ENCODE measurements around the gene SLC6A4. TPM values are rescaled to one million over a fixed set of nuclear protein-coding genes. Genes with fewer than 3 reads are reported as not detected.

The SLC6A4 gene
- total and polyA plus RNA-seq, 2 experiments from 2014 or later = 0.06 to 0.14 TPM

GRCh38 chr17:30244853-30245385 lies 9.4 kb upstream of the SLC6A4 start:
- Mint-ChIP-seq H3K9me3 (peaks cover 5% of the 10 kb centered on the region), H3K36me3 (ENCODE audit: low read depth) (peaks cover 17% of the 10 kb centered on the region), H3K27ac (no peak overlapping the region), H3K27me3 (ENCODE audit: insufficient read depth, low read depth, poor library complexity) (peaks cover 5% of the 10 kb centered on the region), H3K4me3 (no peak overlapping the region), H3K4me1 (no peaks in the 10 kb centered on the region)
- Histone ChIP-seq H3K4me3 (no peak overlapping the region), H3K79me2 (replicated peaks; ENCODE audit: insufficient read depth) (no peaks in the 10 kb centered on the region), H3K4me1 (ENCODE audit: insufficient read depth) (no peaks in the 10 kb centered on the region), H3K4me2 (no peak overlapping the region), H2AFZ (no peak overlapping the region), H3K9me2 (ENCODE audit: insufficient read depth) (no peaks in the 10 kb centered on the region), H3K27me3 (ENCODE audit: insufficient read depth) (peaks cover 2% of the 10 kb centered on the region; the same call in 1 of the 2 replicates), H3K27ac (ENCODE audit: low read depth) (no peak overlapping the region), H3K36me3 (ENCODE audit: insufficient read depth) (peaks cover 13% of the 10 kb centered on the region), H3F3A (replicated peaks; ENCODE audit: low read depth) (no peaks in the 10 kb centered on the region), H4K20me1 (replicated peaks; ENCODE audit: insufficient read depth) (no peaks in the 10 kb centered on the region)
- TF ChIP-seq POLR2AphosphoS5 (IDR thresholded peaks at IDR 0.05; ENCODE audit: low read depth) (no peak), ZNF114 (CRISPR knock-in tag; IDR thresholded peaks at IDR 0.05) (no peak), STAT1 (IDR thresholded peaks at IDR 0.05; ENCODE audit: unreplicated experiment) (no peak), ZNF462 (CRISPR knock-in tag; IDR thresholded peaks at IDR 0.05) (no peak), ZNF331 (CRISPR knock-in tag; IDR thresholded peaks at IDR 0.05; ENCODE audit: low read depth) (no peak), EZH2 (IDR thresholded peaks at IDR 0.05; ENCODE audit: low read depth, unreplicated experiment) (no peak), EZH2phosphoT487 (IDR thresholded peaks at IDR 0.05; ENCODE audit: unreplicated experiment) (no peak), CTCF (conservative IDR thresholded peaks at IDR 0.05; ENCODE audit: low read depth in 2 of 2) (no peak), JUNB (IDR thresholded peaks at IDR 0.05; ENCODE audit: unreplicated experiment) (no peak), NANOG (IDR thresholded peaks at IDR 0.05; ENCODE audit: borderline replicate concordance) (no peak), REST (IDR thresholded peaks at IDR 0.05; ENCODE audit: unreplicated experiment) (no peak), CREB1 (CRISPR knock-in tag; IDR thresholded peaks at IDR 0.05; ENCODE audit: low read depth) (no peak)
- TF ChIP-seq, protein P1, sequence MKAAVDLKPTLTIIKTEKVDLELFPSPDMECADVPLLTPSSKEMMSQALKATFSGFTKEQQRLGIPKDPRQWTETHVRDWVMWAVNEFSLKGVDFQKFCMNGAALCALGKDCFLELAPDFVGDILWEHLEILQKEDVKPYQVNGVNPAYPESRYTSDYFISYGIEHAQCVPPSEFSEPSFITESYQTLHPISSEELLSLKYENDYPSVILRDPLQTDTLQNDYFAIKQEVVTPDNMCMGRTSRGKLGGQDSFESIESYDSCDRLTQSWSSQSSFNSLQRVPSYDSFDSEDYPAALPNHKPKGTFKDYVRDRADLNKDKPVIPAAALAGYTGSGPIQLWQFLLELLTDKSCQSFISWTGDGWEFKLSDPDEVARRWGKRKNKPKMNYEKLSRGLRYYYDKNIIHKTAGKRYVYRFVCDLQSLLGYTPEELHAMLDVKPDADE (IDR thresholded peaks at IDR 0.05) = no peak
- DNase-seq (ENCODE audit: low spot score) (no peak), ATAC-seq (no peak)
